ENCODE data around the gene PTGFRN.

Gene PTGFRN

DNA sequence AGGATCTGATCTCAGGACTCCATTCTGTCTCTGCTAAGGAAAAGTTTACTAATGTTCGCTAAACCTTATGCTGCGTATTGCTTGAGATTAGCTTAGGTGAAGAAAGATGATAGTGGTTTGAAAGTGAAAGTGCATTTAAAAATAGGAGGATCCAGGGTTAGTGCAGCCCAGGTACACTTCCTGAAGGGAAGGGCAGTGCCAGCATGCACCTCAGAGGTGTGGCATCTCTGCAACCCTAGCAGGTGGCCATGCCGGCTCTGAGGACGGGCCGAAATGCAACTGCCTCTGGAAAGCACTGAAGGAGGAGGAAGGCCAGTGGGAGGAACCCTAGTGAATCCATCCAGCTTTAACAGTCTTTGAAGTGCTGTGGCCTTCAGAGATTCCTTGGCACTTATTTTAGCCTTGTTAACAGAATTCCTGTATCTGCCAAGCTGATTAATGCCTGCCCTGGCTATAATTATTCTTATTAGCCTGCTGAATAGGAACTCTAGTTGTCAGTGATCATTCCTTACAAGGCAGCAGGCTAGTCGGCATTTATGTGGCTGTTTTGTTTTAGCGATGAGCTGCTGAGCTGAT lies 5.5 kb downstream of the PTGFRN start:
- H3K27ac ChIP-seq = no peak overlapping the region
- TF ChIP-seq, protein P1, sequence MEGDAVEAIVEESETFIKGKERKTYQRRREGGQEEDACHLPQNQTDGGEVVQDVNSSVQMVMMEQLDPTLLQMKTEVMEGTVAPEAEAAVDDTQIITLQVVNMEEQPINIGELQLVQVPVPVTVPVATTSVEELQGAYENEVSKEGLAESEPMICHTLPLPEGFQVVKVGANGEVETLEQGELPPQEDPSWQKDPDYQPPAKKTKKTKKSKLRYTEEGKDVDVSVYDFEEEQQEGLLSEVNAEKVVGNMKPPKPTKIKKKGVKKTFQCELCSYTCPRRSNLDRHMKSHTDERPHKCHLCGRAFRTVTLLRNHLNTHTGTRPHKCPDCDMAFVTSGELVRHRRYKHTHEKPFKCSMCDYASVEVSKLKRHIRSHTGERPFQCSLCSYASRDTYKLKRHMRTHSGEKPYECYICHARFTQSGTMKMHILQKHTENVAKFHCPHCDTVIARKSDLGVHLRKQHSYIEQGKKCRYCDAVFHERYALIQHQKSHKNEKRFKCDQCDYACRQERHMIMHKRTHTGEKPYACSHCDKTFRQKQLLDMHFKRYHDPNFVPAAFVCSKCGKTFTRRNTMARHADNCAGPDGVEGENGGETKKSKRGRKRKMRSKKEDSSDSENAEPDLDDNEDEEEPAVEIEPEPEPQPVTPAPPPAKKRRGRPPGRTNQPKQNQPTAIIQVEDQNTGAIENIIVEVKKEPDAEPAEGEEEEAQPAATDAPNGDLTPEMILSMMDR (IDR thresholded peaks at IDR 0.05) = no peak
- peak; percentile 41 for DNase-seq (ENCODE audit: low spot score)
- H3K4me3 ChIP-seq = peak overlapping the region; percentile 40

DNA sequence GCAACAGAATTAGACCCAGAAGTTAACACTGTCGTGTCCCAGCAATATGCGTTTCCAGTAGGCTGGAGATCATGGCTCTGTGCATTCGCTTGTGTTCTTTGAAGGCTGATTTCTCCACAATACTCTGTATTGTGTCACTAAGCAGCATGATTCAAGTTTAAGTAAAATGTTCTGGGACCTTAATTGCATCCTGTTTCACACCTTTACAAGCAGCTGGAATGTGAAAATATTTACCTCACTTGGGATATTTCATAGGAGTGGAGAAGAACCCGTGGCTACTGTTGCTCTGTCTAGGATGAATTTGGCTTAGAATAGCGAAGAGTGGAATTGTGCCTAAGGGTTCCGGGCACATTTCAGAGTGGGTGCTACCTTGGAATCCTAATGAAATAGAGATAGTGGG lies 6.3 kb downstream of the PTGFRN start:
- H3K4me3 ChIP-seq = no peak overlapping the region
- DNase-seq (ENCODE audit: low spot score) = no peak
- TF ChIP-seq, protein P1 (IDR thresholded peaks at IDR 0.05) = no peak
- no peak overlapping the region for H3K27ac ChIP-seq

DNA sequence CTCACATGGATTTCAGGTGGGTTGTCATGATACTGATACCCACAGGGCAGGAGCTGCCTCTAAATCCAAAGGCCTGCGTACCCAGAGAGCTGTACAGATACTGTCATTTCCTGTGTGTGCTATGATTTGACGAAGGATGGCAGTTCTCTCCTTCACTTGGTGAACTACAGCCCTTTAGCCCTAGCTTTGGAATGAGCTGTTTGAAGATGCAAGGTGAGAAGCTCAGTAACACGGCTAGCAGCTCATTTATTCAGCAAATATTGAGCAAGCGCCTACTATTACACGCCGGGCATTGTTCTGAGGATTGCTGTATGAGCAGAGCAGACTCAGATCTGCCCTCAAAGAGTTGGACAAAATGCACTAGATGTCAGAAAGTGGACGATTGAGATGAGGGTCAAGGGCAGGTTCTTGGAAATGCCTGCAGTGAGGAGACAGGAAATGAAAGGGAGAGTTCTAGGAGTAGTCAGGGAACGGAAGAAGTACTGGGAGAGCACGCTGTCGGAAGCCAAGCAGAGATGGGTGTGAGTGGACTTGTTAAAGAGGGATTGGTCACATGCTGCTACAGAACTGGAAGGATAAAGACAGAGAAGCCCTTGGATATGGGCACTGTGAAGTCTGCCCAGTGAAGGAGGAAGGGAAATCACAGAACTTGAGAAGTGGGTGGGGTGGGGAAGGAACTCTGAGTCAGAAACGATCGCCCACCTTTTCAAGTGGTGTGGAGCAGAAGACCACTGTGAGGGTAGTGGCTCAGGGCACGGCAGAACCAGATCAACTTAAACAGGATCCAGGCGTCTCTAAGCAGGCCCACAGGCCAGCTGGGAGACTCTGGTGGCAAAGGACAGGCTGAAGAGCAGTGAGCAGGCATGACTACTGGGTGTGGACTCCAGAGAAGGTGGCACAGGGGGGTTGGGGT lies 7.1 kb downstream of the PTGFRN start:
- TF ChIP-seq, protein P1 (IDR thresholded peaks at IDR 0.05) = no peak
- DNase-seq (ENCODE audit: low spot score) = peak; percentile 63
- no peak overlapping the region for H3K27ac ChIP-seq
- H3K4me3 ChIP-seq = no peak overlapping the region

DNA sequence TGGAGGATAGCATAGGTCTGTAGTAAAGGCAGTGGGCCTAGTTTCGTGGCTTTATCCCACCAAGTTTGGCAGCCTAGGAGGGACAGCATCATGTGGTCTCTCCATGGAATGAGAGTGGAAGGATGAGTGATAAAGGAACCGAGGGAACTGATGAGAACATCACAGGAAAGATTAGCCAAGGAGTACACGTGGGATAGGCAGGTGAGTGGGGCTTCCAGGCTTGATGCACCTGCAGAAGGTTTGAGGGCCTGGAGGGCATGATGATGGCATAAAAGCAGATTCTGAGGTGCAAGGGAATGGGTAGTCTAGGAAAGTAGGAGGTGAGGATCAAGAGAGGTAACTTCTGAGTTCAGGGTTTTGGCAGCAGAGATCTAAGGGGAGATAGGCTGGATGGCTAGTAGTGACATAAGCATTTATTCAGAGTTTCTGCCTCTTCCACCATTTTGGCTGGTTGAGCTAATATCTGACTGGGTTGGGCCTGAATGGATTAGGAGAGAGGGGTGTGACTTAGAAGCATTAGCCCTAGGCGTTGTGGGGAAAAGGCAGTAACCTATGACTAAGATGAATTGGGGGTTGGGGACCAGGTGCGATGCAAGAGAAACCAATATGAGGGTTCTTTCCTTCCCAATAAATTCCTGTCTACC lies 9.1 kb downstream of the PTGFRN start:
- Histone ChIP-seq H3K4me3 (no peak overlapping the region), H3K27ac (no peak overlapping the region)
- TF ChIP-seq, protein P1 (IDR thresholded peaks at IDR 0.05) = no peak

DNA sequence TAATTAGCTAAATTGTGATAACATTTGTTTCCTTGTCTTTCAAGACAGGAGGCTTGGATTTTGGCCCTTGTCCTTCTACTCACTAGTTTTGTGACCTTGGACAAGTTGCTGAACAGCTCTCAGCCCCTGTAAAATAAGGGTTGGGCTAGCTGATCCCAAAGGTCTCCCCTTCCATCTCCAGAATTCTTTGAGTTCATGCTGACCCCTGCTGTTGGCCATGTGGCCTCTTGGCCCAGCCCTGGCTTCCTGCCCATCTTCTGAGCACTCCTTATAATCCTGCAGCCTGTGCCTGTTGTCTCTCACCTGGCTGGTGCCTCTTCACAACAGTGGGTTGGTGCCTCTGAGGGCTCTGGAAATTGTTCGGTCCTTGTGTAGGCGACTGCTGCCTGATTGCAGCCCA lies 10.1 kb downstream of the PTGFRN start:
- peak; percentile 26 for DNase-seq (ENCODE audit: low spot score)

More for the DNA sequence above, 9.1 kb downstream of the PTGFRN start:
- peak; percentile 22 for DNase-seq (ENCODE audit: low spot score)

DNA sequence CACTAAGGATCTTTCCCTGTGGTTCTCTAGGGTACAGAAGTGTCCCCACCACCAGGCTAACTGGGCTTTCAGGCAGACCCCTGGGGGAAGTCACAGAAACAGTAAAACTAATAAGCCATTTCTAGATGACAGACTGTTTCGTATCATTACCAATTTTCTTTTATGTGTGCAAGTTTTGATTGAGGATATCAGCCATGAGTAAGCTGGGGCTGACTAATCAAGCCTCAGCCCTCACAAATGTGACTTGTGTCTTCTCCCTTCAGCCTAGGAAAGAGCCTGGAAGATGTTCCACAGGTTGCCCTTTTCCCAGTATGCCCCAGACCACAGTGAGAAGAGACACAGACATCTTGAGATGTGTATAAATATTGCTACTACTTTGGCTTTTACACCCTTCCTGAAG lies 10.5 kb downstream of the PTGFRN start:
- TF ChIP-seq, protein P1 (IDR thresholded peaks at IDR 0.05) = no peak
- H3K27ac ChIP-seq = no peak overlapping the region
- peak; percentile 8 for DNase-seq (ENCODE audit: low spot score)
- H3K4me3 ChIP-seq = no peak overlapping the region

More for the DNA sequence above, 10.1 kb downstream of the PTGFRN start:
- Histone ChIP-seq H3K27ac (no peak overlapping the region), H3K4me3 (no peak overlapping the region)
- TF ChIP-seq, protein P1 (IDR thresholded peaks at IDR 0.05) = no peak

Measured in coronary artery (tissue), 2 donors.